GM23248 (cell line): ENCODE measurements around the gene PTGER1.

Experiments
- EZH2 ChIP-seq: fragments of 200-600 bp; sonication (generic); IDR thresholded peaks from 2 replicates; pipeline ENCODE4 v1.6.1; 2018; ENCODE audit warnings: antibody characterized with exemption, mild to moderate bottlenecking; ENCODE audit not compliant: insufficient read depth, poor library complexity, severe bottlenecking
- EZH2phosphoT487 ChIP-seq: fragments of 200-600 bp; sonication (generic); IDR thresholded peaks from 2 replicates; pipeline ENCODE4 v1.6.1; 2018; ENCODE audit warnings: antibody characterized with exemption, moderate library complexity, mild to moderate bottlenecking, low read depth; ENCODE audit not compliant: insufficient read depth

- TF ChIP-seq EZH2 (no peak), EZH2phosphoT487 (no peak)
Measured at GRCh38 chr19:14433554-14434501, 41.3 kb downstream of the PTGER1 start.
